Neuronal stem cell (in vitro differentiated cells): ENCODE results near the gene AGBL4.

Source experiments
- DNase-seq: peaks from one replicate; pipeline ENCODE4 v3.0.0-alpha.2; 2013; ENCODE audit warnings: low spot score
- H2AFZ ChIP-seq: one replicate; pipeline ENCODE4 v1.6.1; 2013; ENCODE audit warnings: mild to moderate bottlenecking, low read length, inconsistent platforms
- H2AK5ac ChIP-seq: 2 replicates; pipeline ENCODE4 v1.6.1; 2013; ENCODE audit warnings: low read depth, mild to moderate bottlenecking, inconsistent platforms, low read length, moderate library complexity, mixed read lengths
- H2BK120ac ChIP-seq: 2 replicates; pipeline ENCODE4 v1.6.1; 2013; ENCODE audit warnings: low read depth, mild to moderate bottlenecking, inconsistent platforms, low read length, moderate library complexity, mixed read lengths
- H2BK12ac ChIP-seq: one replicate; pipeline ENCODE4 v1.6.1; 2013; ENCODE audit warnings: low read length, inconsistent platforms
- H2BK15ac ChIP-seq: 2 replicates; pipeline ENCODE4 v1.6.1; 2013; ENCODE audit warnings: mild to moderate bottlenecking, low read length, inconsistent platforms, mixed read lengths
- H2BK5ac ChIP-seq: one replicate; pipeline ENCODE4 v1.6.1; 2013; ENCODE audit warnings: inconsistent platforms, mild to moderate bottlenecking, low read length, moderate library complexity
- H3K14ac ChIP-seq: one replicate; pipeline ENCODE4 v1.6.1; 2013; ENCODE audit warnings: low read length, inconsistent platforms
- H3K18ac ChIP-seq: 2 replicates; pipeline ENCODE4 v1.6.1; 2013; ENCODE audit warnings: low read length, inconsistent platforms
- H3K23ac ChIP-seq: 2 replicates; pipeline ENCODE4 v1.6.1; 2013; ENCODE audit warnings: low read depth, mild to moderate bottlenecking, mixed read lengths, low read length, inconsistent platforms; ENCODE audit not compliant: poor library complexity
- H3K27ac ChIP-seq: replicated peaks from 3 replicates; pipeline ENCODE4 v1.5.1; 2013; ENCODE audit warnings: low read length, inconsistent platforms
- H3K27me3 ChIP-seq, 3 experiments: 2 replicates each; pipeline ENCODE4 v1.6.1; 2013; ENCODE audit warnings: low read length in 3 of 3, mild to moderate bottlenecking in 2 of 3, inconsistent platforms in 1 of 3, low read depth in 1 of 3, mixed read lengths in 1 of 3, moderate library complexity in 1 of 3; ENCODE audit not compliant: control insufficient read depth in 3 of 3, insufficient read depth in 3 of 3
- H3K36me3 ChIP-seq, 2 donors: replicated peaks in 1 of 2; 2 replicates each; pipeline ENCODE4 v1.6.1; 2013; ENCODE audit warnings: low read length in 2 of 2; ENCODE audit not compliant: control insufficient read depth in 2 of 2, insufficient read depth in 2 of 2
- H3K4ac ChIP-seq: 2 replicates; pipeline ENCODE4 v1.6.1; 2013; ENCODE audit warnings: inconsistent platforms, mild to moderate bottlenecking, low read length, moderate library complexity
- H3K4me1 ChIP-seq, 2 donors: 1 replicate in 1 of 2; 2 replicates in 1 of 2; pipeline ENCODE4 v1.6.1; 2013; ENCODE audit warnings: low read length in 2 of 2, low read depth in 1 of 2; ENCODE audit not compliant: control insufficient read depth in 2 of 2, insufficient read depth in 1 of 2
- H3K4me2 ChIP-seq: one replicate; pipeline ENCODE4 v1.6.1; 2013; ENCODE audit warnings: mild to moderate bottlenecking, low read length, inconsistent platforms; ENCODE audit not compliant: insufficient read depth, poor library complexity, severe bottlenecking
- H3K4me3 ChIP-seq, 2 donors: 2 replicates each; pipeline ENCODE4 v1.5.1; 2013; ENCODE audit warnings: low read length in 2 of 2, mild to moderate bottlenecking in 2 of 2, inconsistent platforms in 1 of 2, moderate library complexity in 1 of 2
- H3K79me1 ChIP-seq: one replicate; pipeline ENCODE4 v1.6.1; 2013; ENCODE audit warnings: low read depth, mild to moderate bottlenecking, inconsistent platforms, low read length, moderate library complexity
- H3K9ac ChIP-seq: one replicate; pipeline ENCODE4 v1.6.1; 2013; ENCODE audit warnings: mild to moderate bottlenecking, low read depth, low read length, inconsistent platforms; ENCODE audit not compliant: poor library complexity
- H3K9me3 ChIP-seq, 2 donors: replicated peaks in 1 of 2; 2 replicates each; pipeline versions ENCODE3 to v1.6.1; 2013; ENCODE audit warnings: low read length in 2 of 2, mild to moderate bottlenecking in 2 of 2, inconsistent platforms in 1 of 2, low read depth in 1 of 2, mixed read lengths in 1 of 2, moderate library complexity in 1 of 2; ENCODE audit not compliant: control insufficient read depth in 2 of 2, insufficient read depth in 1 of 2
- H4K8ac ChIP-seq: one replicate; pipeline ENCODE4 v1.6.1; 2013; ENCODE audit warnings: low read depth, mild to moderate bottlenecking, inconsistent platforms, low read length, moderate library complexity
- H4K91ac ChIP-seq: one replicate; pipeline ENCODE4 v1.6.1; 2013; ENCODE audit warnings: low read length, low read depth, mild to moderate bottlenecking, inconsistent platforms; ENCODE audit not compliant: poor library complexity
- WGBS, 2 donors: extraction: QIAGEN DNeasy Blood & Tissue Kit; methylation state at CpG; one replicate each; pipeline ENCODE4 v1.1.7; 2013; ENCODE audit warnings: missing lambda C conversion rate in 2 of 2, mixed read lengths in 1 of 2; ENCODE audit not compliant: insufficient read length in 2 of 2, insufficient replicate concordance in 1 of 2; ENCODE audit errors: extremely low coverage in 2 of 2; 5-methylcytosine and 5-hydroxymethylcytosine counted together

The AGBL4 gene

DNA sequence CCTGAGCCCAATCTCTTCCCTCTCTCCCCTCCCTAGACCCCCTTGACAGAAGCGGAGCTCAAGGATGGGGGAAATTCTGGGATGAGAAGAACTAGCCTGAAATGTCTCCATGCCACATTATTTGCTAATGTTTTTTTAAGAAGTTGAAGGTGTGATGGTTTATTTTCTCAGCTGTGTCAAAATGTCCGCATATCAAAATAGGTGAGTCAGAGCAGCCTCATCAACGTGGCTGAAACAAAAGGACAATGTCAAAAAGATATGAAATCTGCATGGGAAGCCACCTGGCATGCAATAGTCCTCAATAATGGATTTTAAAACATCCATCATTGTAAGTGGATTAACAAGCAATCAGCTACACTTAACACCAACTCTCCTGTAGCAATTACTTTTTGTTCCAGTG lies 1348.5 kb downstream of the AGBL4 start:
- Histone ChIP-seq H3K23ac (no peak overlapping the region), H3K4me2 (no peak overlapping the region), H3K4me3 (no peak overlapping the region), H3K9me3 (no peaks in the 10 kb centered on the region), H3K4ac (no peak overlapping the region), H3K27me3 (peaks cover 0 to 5% (median 0%) of the 10 kb centered on the region in 3 experiments), H3K36me3 (no peaks in the 10 kb centered on the region), H4K8ac (no peak overlapping the region), H3K18ac (no peak overlapping the region), H3K79me1 (no peaks in the 10 kb centered on the region), H2BK5ac (no peak overlapping the region), H2BK15ac (no peak overlapping the region), H3K9ac (no peak overlapping the region), H3K14ac (no peak overlapping the region), H2AK5ac (no peak overlapping the region), H2BK12ac (no peak overlapping the region), H2AFZ (no peak overlapping the region), H3K4me1 (peaks cover 0 to 5% of the 10 kb centered on the region in 2 donors), H4K91ac (no peak overlapping the region), H3K27ac (no peak overlapping the region), H2BK120ac (no peak overlapping the region)
- no CpG with 5 or more reads among the region's 3 CpGs for WGBS, 2 donors
- DNase-seq = no peak

GRCh38 chr1:48674641-48675040 lies 1349.1 kb downstream of the AGBL4 start:
- Histone ChIP-seq H3K14ac (no peak overlapping the region), H3K27me3 (peaks cover 0 to 2% (median 0%) of the 10 kb centered on the region in 3 experiments), H3K27ac (no peak overlapping the region), H2BK12ac (no peak overlapping the region), H3K18ac (no peak overlapping the region), H2AFZ (no peak overlapping the region), H2AK5ac (no peak overlapping the region), H2BK120ac (no peak overlapping the region), H2BK15ac (no peak overlapping the region), H3K36me3 (no peaks in the 10 kb centered on the region), H2BK5ac (no peak overlapping the region), H4K8ac (no peak overlapping the region), H3K4me2 (no peak overlapping the region), H3K9me3 (no peaks in the 10 kb centered on the region), H4K91ac (no peak overlapping the region), H3K23ac (no peak overlapping the region), H3K79me1 (no peaks in the 10 kb centered on the region), H3K4ac (no peak overlapping the region), H3K4me1 (peaks cover 0 to 5% of the 10 kb centered on the region in 2 donors), H3K9ac (no peak overlapping the region), H3K4me3 (no peak overlapping the region)
- WGBS, 2 donors = no CpG with 5 or more reads among the region's 2 CpGs
- DNase-seq = no peak

- DNase-seq = no peak
Observed at GRCh38 chr1:48673332-48674105, 1350.2 kb downstream of the AGBL4 start.

GRCh38 chr1:48671578-48671977 lies 1352.2 kb downstream of the AGBL4 start:
- H3K4me3 ChIP-seq = no peak overlapping the region
- no peak overlapping the region for H3K23ac ChIP-seq
- no peaks in the 10 kb centered on the region for H3K9me3 ChIP-seq
- no peaks in the 10 kb centered on the region for H3K36me3 ChIP-seq
- no peaks in the 10 kb centered on the region for H3K79me1 ChIP-seq
- no peak overlapping the region for H2BK15ac ChIP-seq
- no peak overlapping the region for H2AFZ ChIP-seq
- H2BK12ac ChIP-seq = no peak overlapping the region
- no peak overlapping the region for H3K9ac ChIP-seq
- H3K4me2 ChIP-seq = no peak overlapping the region
- H2BK5ac ChIP-seq = no peak overlapping the region
- no peak overlapping the region for H4K8ac ChIP-seq
- no peak overlapping the region for H3K27ac ChIP-seq
- H3K4ac ChIP-seq = no peak overlapping the region
- no peak for DNase-seq
- no peak overlapping the region for H3K14ac ChIP-seq
- H3K27me3 ChIP-seq = no peaks in the 10 kb centered on the region
- peaks cover 0 to 5% of the 10 kb centered on the region in 2 donors for H3K4me1 ChIP-seq
- no peak overlapping the region for H3K18ac ChIP-seq
- no peak overlapping the region for H2AK5ac ChIP-seq
- no peak overlapping the region for H2BK120ac ChIP-seq
- no CpG with 5 or more reads among the region's 1 CpG for WGBS, 2 donors
- no peak overlapping the region for H4K91ac ChIP-seq

More at GRCh38 chr1:48673332-48674105, 1350.2 kb downstream of the AGBL4 start:
- H2BK120ac ChIP-seq = no peak overlapping the region
- no peak overlapping the region for H2AK5ac ChIP-seq
- no peaks in the 10 kb centered on the region for H3K79me1 ChIP-seq
- no peak overlapping the region for H4K91ac ChIP-seq
- peaks cover 0 to 5% of the 10 kb centered on the region in 2 donors for H3K4me1 ChIP-seq
- no peak overlapping the region for H3K18ac ChIP-seq
- H2BK5ac ChIP-seq = no peak overlapping the region
- no peak overlapping the region for H3K27ac ChIP-seq
- H3K14ac ChIP-seq = no peak overlapping the region
- no CpG with 5 or more reads among the region's 12 CpGs for WGBS, 2 donors
- H3K9me3 ChIP-seq = no peaks in the 10 kb centered on the region
- H3K23ac ChIP-seq = no peak overlapping the region
- H2BK15ac ChIP-seq = no peak overlapping the region
- H3K4me2 ChIP-seq = no peak overlapping the region
- H3K27me3 ChIP-seq = no peaks in the 10 kb centered on the region
- H3K9ac ChIP-seq = no peak overlapping the region
- no peak overlapping the region for H2BK12ac ChIP-seq
- no peak overlapping the region for H2AFZ ChIP-seq
- H3K36me3 ChIP-seq = no peaks in the 10 kb centered on the region
- no peak overlapping the region for H3K4me3 ChIP-seq
- no peak overlapping the region for H4K8ac ChIP-seq
- no peak overlapping the region for H3K4ac ChIP-seq
